ENCODE data around the gene LIPA. TPM values are rescaled to one million over a fixed set of nuclear protein-coding genes. Genes with fewer than 3 reads are reported as not detected.
"Not testable (repeated sequence)": the region's sequence is repeated elsewhere in the genome, so short reads cannot be mapped to it uniquely, and the experiment has no call there.

Gene LIPA
- total RNA-seq, 1 donor from 2014 or later, result 70.2 TPM

DNA sequence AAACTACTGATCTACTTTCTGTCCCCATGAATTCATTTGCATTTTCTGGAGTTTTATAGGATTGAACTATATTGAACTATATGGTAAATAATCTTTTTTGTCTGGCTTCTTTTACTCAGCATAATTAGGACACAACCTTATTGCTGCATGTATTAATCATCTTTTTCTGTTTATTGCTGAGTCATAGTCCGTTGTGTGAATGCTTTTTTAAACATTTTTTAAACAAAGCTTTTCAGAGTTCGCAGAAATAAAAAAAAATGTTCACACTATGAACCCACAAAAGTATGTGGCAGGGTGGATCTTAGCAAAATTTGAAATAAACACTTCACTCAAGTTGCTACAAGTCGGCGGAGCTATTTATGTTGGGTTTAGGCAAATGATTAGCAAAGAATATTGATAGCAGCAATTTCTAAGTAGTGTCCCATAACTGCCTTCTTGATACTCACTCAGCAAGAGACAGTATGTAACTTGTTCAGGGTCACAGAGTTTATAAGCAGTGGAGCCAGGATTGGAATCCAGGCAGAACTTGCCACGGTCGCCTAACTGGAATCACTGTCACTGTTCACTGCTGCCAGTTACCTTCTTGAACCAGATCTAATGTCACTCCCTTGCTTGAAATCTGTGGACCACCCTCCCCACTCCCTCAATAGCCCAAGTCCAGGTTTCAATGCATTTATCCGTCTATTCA is 50.1 kb downstream of the LIPA start:
- Histone ChIP-seq H3K9ac (ENCODE audit: low read length) (no peak overlapping the region), H3K27ac (ENCODE audit: low read depth, low read length) (no peak overlapping the region), H3K4me3 (ENCODE audit: insufficient read depth, low read depth, low read length) (no peak overlapping the region), H3K4me1 (ENCODE audit: insufficient read depth, low read length) (peaks cover 2% of the 10 kb centered on the region), H2AFZ (ENCODE audit: low read depth, low read length) (no peak overlapping the region), H3K9me3 (ENCODE audit: insufficient read depth, low read depth, low read length) (no peaks in the 10 kb centered on the region), H3K36me3 (ENCODE audit: insufficient read depth, low read length) (no peaks in the 10 kb centered on the region), H3K27me3 (ENCODE audit: insufficient read depth, low read length) (peaks cover 28% of the 10 kb centered on the region), H3K79me2 (ENCODE audit: insufficient read depth, low read length) (no peaks in the 10 kb centered on the region), H4K20me1 (ENCODE audit: insufficient read depth, low read length) (no peaks in the 10 kb centered on the region), H3K4me2 (ENCODE audit: low read length) (no peak overlapping the region)
- no peak overlapping the region for H3K27ac Mint-ChIP-seq (ENCODE audit: unreplicated experiment)
- no peaks in the 10 kb centered on the region for H3K4me1 Mint-ChIP-seq (ENCODE audit: low read depth, unreplicated experiment)
- no peaks in the 10 kb centered on the region for H3K36me3 Mint-ChIP-seq (ENCODE audit: low read depth, unreplicated experiment)
- TF ChIP-seq, protein P1, sequence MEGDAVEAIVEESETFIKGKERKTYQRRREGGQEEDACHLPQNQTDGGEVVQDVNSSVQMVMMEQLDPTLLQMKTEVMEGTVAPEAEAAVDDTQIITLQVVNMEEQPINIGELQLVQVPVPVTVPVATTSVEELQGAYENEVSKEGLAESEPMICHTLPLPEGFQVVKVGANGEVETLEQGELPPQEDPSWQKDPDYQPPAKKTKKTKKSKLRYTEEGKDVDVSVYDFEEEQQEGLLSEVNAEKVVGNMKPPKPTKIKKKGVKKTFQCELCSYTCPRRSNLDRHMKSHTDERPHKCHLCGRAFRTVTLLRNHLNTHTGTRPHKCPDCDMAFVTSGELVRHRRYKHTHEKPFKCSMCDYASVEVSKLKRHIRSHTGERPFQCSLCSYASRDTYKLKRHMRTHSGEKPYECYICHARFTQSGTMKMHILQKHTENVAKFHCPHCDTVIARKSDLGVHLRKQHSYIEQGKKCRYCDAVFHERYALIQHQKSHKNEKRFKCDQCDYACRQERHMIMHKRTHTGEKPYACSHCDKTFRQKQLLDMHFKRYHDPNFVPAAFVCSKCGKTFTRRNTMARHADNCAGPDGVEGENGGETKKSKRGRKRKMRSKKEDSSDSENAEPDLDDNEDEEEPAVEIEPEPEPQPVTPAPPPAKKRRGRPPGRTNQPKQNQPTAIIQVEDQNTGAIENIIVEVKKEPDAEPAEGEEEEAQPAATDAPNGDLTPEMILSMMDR (IDR thresholded peaks at IDR 0.05; ENCODE audit: insufficient read depth, low read depth, low read length), result no peak
- no peak for TF ChIP-seq EZH2 (IDR thresholded peaks at IDR 0.05; ENCODE audit: insufficient read depth, low read length)
- no peak for DNase-seq (ENCODE audit: low read depth)
- no peak for FAIRE-seq
- no peak overlapping the region for H3K4me3 Mint-ChIP-seq (ENCODE audit: unreplicated experiment)
- peaks cover 11% of the 10 kb centered on the region for H3K27me3 Mint-ChIP-seq (ENCODE audit: low read depth, unreplicated experiment)
- no peaks in the 10 kb centered on the region for H3K9me3 Mint-ChIP-seq (ENCODE audit: unreplicated experiment)

- Mint-ChIP-seq H3K4me1 (ENCODE audit: low read depth, unreplicated experiment) (no peaks in the 10 kb centered on the region), H3K27me3 (ENCODE audit: low read depth, unreplicated experiment) (peaks cover 11% of the 10 kb centered on the region), H3K9me3 (ENCODE audit: unreplicated experiment) (no peaks in the 10 kb centered on the region), H3K36me3 (ENCODE audit: low read depth, unreplicated experiment) (no peaks in the 10 kb centered on the region), H3K27ac (ENCODE audit: unreplicated experiment) (no peak overlapping the region), H3K4me3 (ENCODE audit: unreplicated experiment) (no peak overlapping the region)
- Histone ChIP-seq H4K20me1 (ENCODE audit: insufficient read depth, low read length) (no peaks in the 10 kb centered on the region), H2AFZ (ENCODE audit: low read depth, low read length) (no peak overlapping the region), H3K4me2 (ENCODE audit: low read length) (no peak overlapping the region), H3K36me3 (ENCODE audit: insufficient read depth, low read length) (no peaks in the 10 kb centered on the region), H3K4me3 (ENCODE audit: insufficient read depth, low read depth, low read length) (no peak overlapping the region), H3K27me3 (ENCODE audit: insufficient read depth, low read length) (peaks cover 2% of the 10 kb centered on the region), H3K27ac (ENCODE audit: low read depth, low read length) (no peak overlapping the region), H3K79me2 (ENCODE audit: insufficient read depth, low read length) (no peaks in the 10 kb centered on the region), H3K4me1 (ENCODE audit: insufficient read depth, low read length) (no peaks in the 10 kb centered on the region), H3K9me3 (ENCODE audit: insufficient read depth, low read depth, low read length) (no peaks in the 10 kb centered on the region), H3K9ac (ENCODE audit: low read length) (no peak overlapping the region)
- no peak for TF ChIP-seq EZH2 (IDR thresholded peaks at IDR 0.05; ENCODE audit: insufficient read depth, low read length)
- TF ChIP-seq, protein P1 (IDR thresholded peaks at IDR 0.05; ENCODE audit: insufficient read depth, low read depth, low read length), result no peak
- FAIRE-seq (no peak), DNase-seq (ENCODE audit: low read depth) (no peak)
Observed at GRCh38 chr10:89197473-89197872, 54.1 kb downstream of the LIPA start.

DNA sequence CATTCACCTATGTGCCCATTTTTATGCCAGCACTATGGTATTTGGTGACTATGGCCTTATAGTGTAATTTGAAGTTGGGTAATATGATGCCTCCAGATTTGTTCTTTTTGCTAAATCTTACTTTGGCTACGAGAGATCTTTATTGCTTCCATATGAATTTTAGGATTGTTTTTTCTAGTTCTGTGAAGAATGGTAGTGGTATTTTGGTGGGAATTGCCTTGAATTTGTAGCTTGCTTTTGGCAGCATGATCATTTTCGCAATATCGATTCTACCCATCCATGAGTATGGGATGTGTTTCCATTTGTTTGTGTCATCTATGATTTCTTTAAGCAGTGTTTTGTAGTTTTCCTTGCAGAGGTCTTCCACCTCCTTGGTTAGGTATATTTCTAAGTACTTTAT is 60.3 kb downstream of the LIPA start:
- not testable (repeated sequence) for DNase-seq (ENCODE audit: low read depth)

More for the DNA sequence above, 60.3 kb downstream of the LIPA start:
- not testable (repeated sequence) for H3K4me1 Mint-ChIP-seq (ENCODE audit: low read depth, unreplicated experiment); H4K20me1 ChIP-seq (ENCODE audit: insufficient read depth, low read length); FAIRE-seq; H3K27me3 Mint-ChIP-seq (ENCODE audit: low read depth, unreplicated experiment); H3K4me2 ChIP-seq (ENCODE audit: low read length); H3K4me3 ChIP-seq (ENCODE audit: insufficient read depth, low read depth, low read length); H3K4me3 Mint-ChIP-seq (ENCODE audit: unreplicated experiment); H3K9ac ChIP-seq (ENCODE audit: low read length); H2AFZ ChIP-seq (ENCODE audit: low read depth, low read length); H3K36me3 ChIP-seq (ENCODE audit: insufficient read depth, low read length); H3K27ac Mint-ChIP-seq (ENCODE audit: unreplicated experiment); H3K4me1 ChIP-seq (ENCODE audit: insufficient read depth, low read length); H3K27me3 ChIP-seq (ENCODE audit: insufficient read depth, low read length); H3K27ac ChIP-seq (ENCODE audit: low read depth, low read length); H3K79me2 ChIP-seq (ENCODE audit: insufficient read depth, low read length); H3K36me3 Mint-ChIP-seq (ENCODE audit: low read depth, unreplicated experiment); H3K9me3 ChIP-seq (ENCODE audit: insufficient read depth, low read depth, low read length); H3K9me3 Mint-ChIP-seq (ENCODE audit: unreplicated experiment)

All from astrocyte (in vitro differentiated cells and primary cell).